Stimulated activated CD8-positive, alpha-beta memory T cell treated with anti-CD3 and anti-CD28 coated beads, Interleukin-12 subunit alpha, Interleukin-12 subunit beta, amount 100 ng/mL, for 24 hours (primary cell): ENCODE measurements around the gene GLT8D2.

ENCODE experiments used
- DNase-seq: peaks from one replicate; pipeline ENCODE4 v3.0.0-alpha.2; 2020; ENCODE audit errors: extremely low read depth

The GLT8D2 gene

GRCh38 chr12:104000807-104001434, 49.1 kb downstream of the GLT8D2 start:
- no peak for DNase-seq

GRCh38 chr12:103998976-103999375, 51.0 kb downstream of the GLT8D2 start:
- no peak for DNase-seq

- no peak for DNase-seq
Measured at GRCh38 chr12:103997286-103997900, 52.6 kb downstream of the GLT8D2 start.

- DNase-seq = no peak
Measured at GRCh38 chr12:103996595-103996994, 53.4 kb downstream of the GLT8D2 start.

- no peak for DNase-seq
Measured at GRCh38 chr12:103994235-103994634, 55.8 kb downstream of the GLT8D2 start.

GRCh38 chr12:103986829-103987228, 63.2 kb downstream of the GLT8D2 start:
- no peak for DNase-seq

- DNase-seq = no peak
Measured at GRCh38 chr12:103978384-103978982, 71.5 kb downstream of the GLT8D2 start.

GRCh38 chr12:103975368-103975767, 74.6 kb downstream of the GLT8D2 start:
- no peak for DNase-seq

- no peak for DNase-seq
Measured at GRCh38 chr12:103973909-103974308, 76.1 kb downstream of the GLT8D2 start.

GRCh38 chr12:103969391-103969790, 80.6 kb downstream of the GLT8D2 start:
- no peak for DNase-seq

GRCh38 chr12:103966736-103967135, 83.3 kb downstream of the GLT8D2 start:
- no peak for DNase-seq

GRCh38 chr12:103965590-103966504, 84.1 kb downstream of the GLT8D2 start, which contains the start of gene TDG:
TDG (plus strand) TSS chr12:103965872; CDS start chr12:103966038, 166 bp downstream.
- DNase-seq = peak; percentile 93

GRCh38 chr12:103965255-103965589, 84.8 kb downstream of the GLT8D2 start:
- no peak for DNase-seq

- no peak for DNase-seq
Measured at GRCh38 chr12:103964805-103965204, 85.2 kb downstream of the GLT8D2 start.

- DNase-seq = no peak
Measured at GRCh38 chr12:103962493-103962892, 87.5 kb downstream of the GLT8D2 start.

GRCh38 chr12:103960616-103961227, 89.3 kb downstream of the GLT8D2 start:
- DNase-seq = no peak

GRCh38 chr12:103958621-103959020, 91.4 kb downstream of the GLT8D2 start:
- DNase-seq = no peak

- DNase-seq = no peak
Measured at GRCh38 chr12:103957865-103958388, 92.1 kb downstream of the GLT8D2 start.

GRCh38 chr12:103956509-103957027, 93.4 kb downstream of the GLT8D2 start:
- DNase-seq = no peak

- no peak for DNase-seq
Measured at GRCh38 chr12:103955811-103956508, 94.0 kb downstream of the GLT8D2 start.

GRCh38 chr12:103952497-103952896, 97.5 kb downstream of the GLT8D2 start:
- no peak for DNase-seq
